Adrenal gland (tissue), 5 donors: ENCODE data around the gene ROCK2.

Experiments used
- CTCF ChIP-seq, 6 experiments: fragments of 450-650 bp in 4 of 6; fragments of 200-600 bp in 2 of 6; sonication (generic) in 1 of 6; IDR thresholded peaks; 1 replicate in 5 of 6; 2 replicates in 1 of 6; pipeline versions ENCODE4 v1.5.1 to v1.8.0; 2016 to 2021; ENCODE audit warnings: antibody characterized with exemption in 6 of 6, mild to moderate bottlenecking in 2 of 6, moderate library complexity in 1 of 6
- POLR2A ChIP-seq, 2 donors: fragments of 450-650 bp; IDR thresholded peaks; one replicate each; pipeline ENCODE4 v1.6.1; 2017; ENCODE audit warnings: antibody characterized with exemption in 2 of 2, mild to moderate bottlenecking in 2 of 2, moderate library complexity in 1 of 2
- donor health status: DM: no; HTN: no; CAD: no.

- TF ChIP-seq POLR2A (IDR thresholded peaks at IDR 0.05): no peak
- no peak for TF ChIP-seq CTCF (IDR thresholded peaks at IDR 0.05)
Observed at GRCh38 chr2:11320698-11321492, 23.5 kb downstream of the ROCK2 start.
